NK-92 (cell line): Measurements from ENCODE around the gene MT1F.

Experiments used
- DNase-seq: peaks from one replicate; lab custom pipeline; 2025; ENCODE audit not compliant: unreplicated experiment; lab: John Stamatoyannopoulos, UW

The MT1F gene

DNA sequence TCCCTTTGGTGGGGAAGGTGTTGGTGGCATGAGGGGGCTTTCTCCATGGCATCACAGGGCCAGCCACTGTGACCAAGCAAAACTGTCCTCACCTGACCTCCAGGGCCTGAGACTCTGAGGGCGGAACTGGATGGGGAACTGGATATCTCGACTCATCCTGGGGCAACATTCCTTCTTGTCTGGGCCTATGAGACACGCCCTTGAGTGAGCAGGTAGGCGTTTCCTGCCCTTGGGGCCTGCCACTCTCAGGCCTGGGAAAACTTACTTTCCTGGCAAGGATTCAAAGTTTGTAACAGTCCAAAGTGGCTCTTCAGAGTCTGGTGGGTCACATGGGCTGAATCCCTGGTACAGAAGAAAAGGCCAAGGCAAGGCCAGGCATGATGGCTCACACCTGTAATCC lies 34.1 kb downstream of the MT1F start:
- no peak for DNase-seq

DNA sequence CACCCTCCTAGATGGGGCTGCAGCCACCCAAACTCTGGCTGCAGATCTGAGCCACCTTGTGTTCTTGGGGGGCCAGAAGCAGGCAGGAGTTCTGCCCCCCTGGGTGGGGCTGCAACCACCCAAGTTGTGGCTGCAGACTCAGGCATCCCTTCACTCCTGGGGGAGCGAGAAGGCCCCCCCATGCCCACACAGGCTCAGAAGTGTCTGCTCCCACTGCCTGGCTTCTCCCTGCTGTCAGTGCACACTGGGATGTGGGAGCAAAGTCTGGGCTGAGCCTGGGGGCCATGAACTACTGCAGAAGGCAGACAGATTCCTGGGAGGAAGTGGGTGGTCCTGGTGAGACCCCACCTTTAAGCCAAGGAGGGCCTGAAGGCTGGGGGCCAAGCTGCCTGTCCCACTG lies 37.5 kb downstream of the MT1F start:
- no peak for DNase-seq

- no peak for DNase-seq
Observed at GRCh38 chr16:56697456-56698155, 39.8 kb downstream of the MT1F start.

DNA sequence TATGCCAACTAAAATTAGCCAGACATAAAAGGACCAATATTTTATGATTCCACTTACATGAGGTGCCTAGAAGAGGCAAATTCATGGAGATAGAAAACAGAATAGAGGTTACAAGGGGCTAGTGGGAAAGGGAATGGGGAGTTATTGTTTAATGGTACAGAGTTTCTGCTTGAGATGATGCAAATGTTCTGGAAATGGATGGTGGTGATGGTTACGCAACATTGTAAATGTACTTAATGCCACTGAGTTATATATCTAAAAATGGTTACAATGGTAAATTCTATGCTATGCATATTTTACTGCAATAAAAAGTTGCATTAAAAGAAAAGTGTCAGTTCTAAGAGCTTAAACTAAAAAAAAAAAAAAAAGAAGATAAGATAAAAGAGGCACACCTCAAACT lies 42.4 kb downstream of the MT1F start:
- DNase-seq, result no peak

- DNase-seq, result no peak
Observed at GRCh38 chr16:56700631-56701030, 42.9 kb downstream of the MT1F start.

- no peak for DNase-seq
Observed at GRCh38 chr16:56701534-56701933, 43.8 kb downstream of the MT1F start.

DNA sequence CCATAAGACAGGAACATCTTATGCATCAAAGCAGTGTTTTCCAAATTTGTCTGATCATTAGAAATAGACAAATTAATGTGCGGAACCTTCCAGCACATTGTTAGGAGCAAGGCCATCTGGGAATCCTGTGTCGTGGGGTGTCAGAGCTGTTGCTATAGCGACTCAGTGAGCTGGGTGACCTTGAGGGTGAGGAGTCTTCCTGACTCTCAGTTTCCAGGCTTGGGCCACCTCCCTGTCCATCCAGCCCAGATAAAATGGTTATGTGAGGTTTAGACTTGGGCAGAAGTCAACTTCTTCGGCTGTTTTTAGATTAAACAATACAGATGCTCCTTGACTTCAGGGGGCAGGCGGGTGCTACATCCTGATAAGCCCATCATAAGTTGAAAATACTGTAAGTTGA lies 45.1 kb downstream of the MT1F start:
- DNase-seq, result no peak
